T-helper 2 cell treated with Interferon-gamma antibody and Interleukin-4, amounts not matched to agents 5 μg/mL and 100 μg/mL, for 36 hours (primary cell): ENCODE data around the gene ITGAL.
"Not testable (repeated sequence)": the region's sequence is repeated elsewhere in the genome, so short reads cannot be mapped to it uniquely, and the experiment has no call there.

Source experiments
- DNase-seq: peaks from one replicate; pipeline ENCODE4 v3.0.0; 2021; ENCODE audit warnings: low spot score
- H3K27ac Mint-ChIP-seq: one replicate; pipeline ENCODE4 v1.8.0; 2021; ENCODE audit warnings: mild to moderate bottlenecking, mixed read lengths
- H3K27me3 Mint-ChIP-seq: one replicate; pipeline ENCODE4 v1.8.0; 2021; ENCODE audit warnings: low read depth, mixed read lengths
- H3K36me3 Mint-ChIP-seq: one replicate; pipeline ENCODE4 v1.8.0; 2021; ENCODE audit warnings: low read depth, mixed read lengths
- H3K4me1 Mint-ChIP-seq: one replicate; pipeline ENCODE4 v1.8.0; 2021; ENCODE audit warnings: low read depth, mixed read lengths
- H3K4me3 Mint-ChIP-seq: one replicate; pipeline ENCODE4 v1.8.0; 2022; ENCODE audit warnings: mild to moderate bottlenecking, moderate library complexity, mixed read lengths
- H3K9me3 Mint-ChIP-seq: one replicate; pipeline ENCODE4 v1.8.0; 2021; ENCODE audit warnings: mixed read lengths

ITGAL gene

GRCh38 chr16:30532285-30533145, 60.0 kb downstream of the ITGAL start:
- Mint-ChIP-seq H3K27me3 (no peaks in the 10 kb centered on the region), H3K36me3 (peaks cover 15% of the 10 kb centered on the region), H3K4me3 (peak overlapping the region; percentile 79), H3K4me1 (peaks cover 40% of the 10 kb centered on the region), H3K27ac (no peak overlapping the region), H3K9me3 (no peaks in the 10 kb centered on the region)
- DNase-seq = no peak

DNA sequence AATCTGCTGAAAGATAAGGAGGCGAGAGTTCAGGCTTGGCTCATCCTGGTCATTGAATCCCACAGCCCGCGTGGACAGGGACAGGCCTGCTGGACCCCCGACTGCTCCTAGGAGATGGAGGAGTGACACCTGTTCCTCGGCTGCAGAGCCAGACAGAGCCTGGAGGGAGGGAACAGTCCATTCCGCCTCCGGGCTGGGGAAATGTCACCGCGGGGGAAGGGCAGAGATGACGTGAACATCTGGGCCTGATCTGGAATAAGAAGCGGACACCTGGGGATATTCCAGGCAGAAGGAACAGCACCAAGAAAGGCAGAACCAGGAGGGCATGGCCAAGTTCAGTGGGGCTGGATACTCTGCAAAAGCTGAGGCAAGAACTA, 60.6 kb downstream of the ITGAL start:
- no peaks in the 10 kb centered on the region for H3K9me3 Mint-ChIP-seq
- peaks cover 15% of the 10 kb centered on the region for H3K36me3 Mint-ChIP-seq
- no peak for DNase-seq
- H3K27me3 Mint-ChIP-seq = no peaks in the 10 kb centered on the region
- H3K4me1 Mint-ChIP-seq = peaks cover 35% of the 10 kb centered on the region
- peak overlapping the region; percentile 86 for H3K27ac Mint-ChIP-seq
- H3K4me3 Mint-ChIP-seq = peak overlapping the region; percentile 79

DNA sequence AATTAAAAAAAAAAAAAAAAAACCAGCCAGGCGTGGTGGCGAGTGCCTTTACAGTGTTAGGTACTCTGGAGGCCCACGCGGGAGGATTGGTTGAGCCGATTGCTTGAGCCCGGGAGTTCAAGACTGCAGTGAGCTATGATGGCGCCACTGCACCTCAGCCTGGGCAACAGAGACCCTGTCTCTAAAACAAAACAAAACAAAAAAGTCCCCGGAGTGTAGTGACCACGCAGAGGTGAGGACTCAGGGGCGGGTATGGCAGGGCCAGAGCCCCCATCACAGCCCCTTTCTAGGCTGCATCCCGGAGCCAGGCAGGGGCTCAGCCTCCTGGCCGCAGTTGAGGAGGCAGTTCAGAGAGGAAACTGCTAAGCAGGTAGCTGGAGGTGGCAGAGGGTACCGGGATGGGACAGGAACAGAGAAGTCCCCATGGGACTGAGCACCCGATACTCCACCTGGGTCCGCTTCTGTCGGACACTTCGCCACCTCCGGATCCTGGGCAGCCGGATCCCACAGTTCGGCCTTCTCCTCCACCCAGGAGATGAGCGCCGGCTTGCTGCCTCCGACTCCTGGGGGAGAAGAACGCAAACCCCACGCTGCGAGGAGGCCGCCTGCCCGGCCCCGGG, 61.3 kb downstream of the ITGAL start:
- Mint-ChIP-seq H3K4me3 (peak overlapping the region; percentile 96), H3K36me3 (peaks cover 15% of the 10 kb centered on the region), H3K27me3 (no peaks in the 10 kb centered on the region), H3K4me1 (peaks cover 35% of the 10 kb centered on the region), H3K9me3 (no peaks in the 10 kb centered on the region), H3K27ac (peak overlapping the region; percentile 91)
- DNase-seq = no peak

DNA sequence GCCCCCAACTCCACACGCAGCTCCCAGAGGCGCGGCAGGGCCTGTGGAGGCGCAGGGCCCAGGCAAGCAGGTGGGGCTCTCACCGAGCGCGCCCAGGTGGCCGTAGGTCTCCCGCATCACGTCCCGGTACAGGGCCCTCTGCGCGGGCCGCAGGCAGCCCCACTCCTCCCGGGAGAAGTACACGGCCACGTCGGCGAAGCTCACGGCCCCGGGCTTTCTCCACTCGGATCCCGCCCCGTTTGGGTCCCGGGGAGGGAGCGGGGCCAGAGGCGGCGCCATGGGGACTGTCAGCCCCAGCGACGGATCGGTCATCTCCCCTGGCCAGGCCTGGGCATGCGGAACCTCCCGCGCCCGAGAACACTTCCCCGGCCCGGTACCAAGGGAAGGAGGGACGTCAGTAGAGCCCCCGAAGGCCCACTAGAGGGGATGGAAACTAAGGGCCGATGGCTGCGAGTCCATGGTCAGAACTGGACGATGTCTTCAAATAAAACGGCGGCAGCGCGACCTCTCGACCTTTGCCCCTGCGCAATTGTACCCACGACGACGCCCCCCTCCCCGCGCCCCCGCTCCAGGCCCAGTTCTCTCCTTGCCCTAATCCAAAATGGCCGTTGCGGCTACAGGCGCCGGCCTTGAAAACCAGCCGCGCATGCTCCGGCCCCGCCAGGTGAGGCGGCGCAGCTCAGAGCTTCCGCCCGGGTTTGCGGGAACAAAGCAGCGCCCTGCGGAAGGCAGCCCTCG, 62.0 kb downstream of the ITGAL start, which contains the start of gene ZNF747:
TSS of gene ZNF747 (minus strand) at position 491 of the 738 bp plus-strand sequence. CDS start at position 312, 179 bp downstream.
- Mint-ChIP-seq H3K27me3 (no peaks in the 10 kb centered on the region), H3K4me1 (peaks cover 35% of the 10 kb centered on the region), H3K9me3 (no peaks in the 10 kb centered on the region), H3K27ac (peak within 1 kb of the TSS; percentile 98), H3K36me3 (peaks cover 15% of the 10 kb centered on the region), H3K4me3 (peak within 1 kb of the TSS; percentile 96)
- DNase-seq = peak; percentile 89

DNA sequence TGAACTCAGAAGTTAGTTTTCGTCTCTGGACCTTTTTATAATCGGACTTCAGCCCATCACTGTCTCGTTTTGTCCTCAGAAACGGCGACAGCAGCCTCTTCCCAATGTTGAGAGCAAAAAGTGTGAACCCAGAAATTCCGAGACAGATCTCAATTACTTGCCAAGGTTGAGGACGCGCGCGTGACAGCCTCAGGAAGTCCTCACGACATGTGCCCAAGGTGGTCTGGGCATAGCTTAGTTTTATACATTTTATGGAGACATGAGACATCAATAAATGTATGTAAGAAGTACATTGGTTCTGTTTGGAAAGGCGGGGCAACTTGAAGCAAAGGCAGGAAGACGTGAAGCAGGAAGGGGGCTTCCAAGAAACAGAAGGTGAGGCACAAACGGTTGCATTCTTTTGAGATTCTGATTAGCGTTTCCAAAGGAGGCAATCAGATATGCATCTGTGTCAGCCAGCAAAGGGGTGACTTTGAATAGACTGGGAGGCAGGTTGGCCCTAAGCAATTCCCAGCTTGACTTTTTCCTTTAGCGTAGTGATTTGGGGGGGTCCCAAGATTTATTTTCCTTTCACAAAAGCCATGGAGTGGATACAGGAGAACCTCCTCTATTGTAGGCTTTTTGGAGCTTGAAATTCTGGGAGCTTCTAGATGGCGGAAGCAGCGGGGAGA, 62.7 kb downstream of the ITGAL start:
- peak overlapping the region; percentile 96 for H3K4me3 Mint-ChIP-seq
- H3K27me3 Mint-ChIP-seq = no peaks in the 10 kb centered on the region
- no peaks in the 10 kb centered on the region for H3K9me3 Mint-ChIP-seq
- peaks cover 17% of the 10 kb centered on the region for H3K36me3 Mint-ChIP-seq
- no peak for DNase-seq
- H3K27ac Mint-ChIP-seq = peak overlapping the region; percentile 98
- peaks cover 32% of the 10 kb centered on the region for H3K4me1 Mint-ChIP-seq

- H3K36me3 Mint-ChIP-seq = peaks cover 15% of the 10 kb centered on the region
- H3K4me3 Mint-ChIP-seq = peak overlapping the region; percentile 96
- H3K27ac Mint-ChIP-seq = peak overlapping the region; percentile 98
- H3K9me3 Mint-ChIP-seq = no peaks in the 10 kb centered on the region
- H3K27me3 Mint-ChIP-seq = no peaks in the 10 kb centered on the region
- peaks cover 30% of the 10 kb centered on the region for H3K4me1 Mint-ChIP-seq
- DNase-seq = peak; percentile 70
Observed at GRCh38 chr16:30535777-30536190, 63.2 kb downstream of the ITGAL start.

DNA sequence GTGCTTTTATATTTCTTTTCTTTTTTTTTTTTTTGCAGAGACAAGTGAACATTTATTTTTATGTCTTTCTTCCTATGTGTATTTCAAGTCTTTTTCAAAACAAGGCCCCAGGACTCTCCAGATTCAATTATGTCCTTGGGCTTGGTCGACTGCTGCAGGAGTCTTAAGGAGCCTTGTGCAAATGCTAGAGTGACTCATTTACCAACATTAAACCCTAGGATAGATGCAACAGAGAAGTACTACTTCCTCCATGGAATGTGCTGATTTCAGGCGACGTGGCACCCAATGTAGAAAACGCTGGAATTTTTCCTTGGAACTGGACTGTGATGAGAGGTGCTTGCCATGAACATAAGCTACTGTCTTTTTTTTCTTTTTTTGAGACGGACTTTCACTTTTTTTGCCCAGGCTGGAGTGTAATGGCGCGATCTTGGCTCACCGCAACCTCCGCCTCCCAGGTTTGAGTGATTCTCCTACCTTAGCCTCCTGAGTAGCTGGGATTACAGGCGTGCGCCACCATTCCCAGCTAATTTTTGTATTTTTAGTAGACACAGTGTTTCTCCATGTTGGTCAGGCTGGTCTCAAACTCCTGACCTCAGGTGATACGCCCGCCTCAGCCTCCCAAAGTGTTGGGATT, 64.0 kb downstream of the ITGAL start:
- not testable (repeated sequence) for DNase-seq, H3K9me3 Mint-ChIP-seq, H3K27me3 Mint-ChIP-seq
- Mint-ChIP-seq H3K4me1 (peaks cover 27% of the 10 kb centered on the region), H3K4me3 (peak overlapping the region; percentile 96), H3K36me3 (peaks cover 15% of the 10 kb centered on the region), H3K27ac (peak overlapping the region; percentile 98)

DNA sequence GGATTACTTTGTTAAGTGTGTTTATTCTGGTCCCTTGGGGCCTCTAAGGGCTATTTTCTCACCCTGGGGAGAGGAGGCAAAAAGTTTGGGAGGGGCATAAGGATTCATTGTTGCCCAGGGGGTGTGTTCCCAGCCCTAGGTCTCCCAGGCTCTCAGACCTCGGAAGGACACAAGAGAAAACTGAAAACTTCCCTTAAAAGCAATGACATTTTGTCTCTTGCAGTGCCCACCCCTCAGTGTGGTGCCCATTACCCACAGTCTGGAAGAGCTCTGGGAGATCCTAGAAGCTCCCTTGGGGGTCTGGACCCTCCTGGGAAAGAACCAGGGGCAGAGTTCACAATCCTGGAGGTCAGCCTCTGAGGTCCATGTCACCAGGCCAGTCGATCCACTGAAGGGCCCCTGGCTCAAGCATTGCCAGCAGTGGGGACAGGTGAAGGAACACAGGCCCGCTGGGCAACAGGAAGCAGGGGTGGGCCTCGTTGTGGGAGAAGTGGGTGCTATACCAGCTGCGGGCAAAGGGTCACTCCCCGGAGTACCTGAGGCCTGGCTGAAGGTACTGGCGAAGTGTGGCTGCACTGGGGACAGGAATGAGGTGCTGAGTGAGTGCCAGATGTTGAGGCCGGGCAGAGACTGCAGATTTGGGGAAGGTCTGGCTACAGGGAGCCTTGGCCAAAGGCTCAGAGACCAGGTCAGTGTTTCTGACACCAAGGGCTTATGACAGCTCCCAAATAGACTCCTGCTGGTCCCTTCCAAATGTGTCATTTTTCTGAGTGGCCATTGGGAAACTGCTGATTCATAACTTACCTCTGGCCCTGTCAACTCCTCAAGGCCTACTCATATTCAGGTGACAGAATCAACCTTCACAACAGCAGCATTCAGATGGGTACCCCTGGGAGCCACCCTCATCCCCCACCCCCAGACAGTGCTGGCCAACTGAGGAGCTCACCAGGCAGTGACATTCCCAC, 66.7 kb downstream of the ITGAL start:
- no peak for DNase-seq
- no peak overlapping the region for H3K4me3 Mint-ChIP-seq
- H3K27ac Mint-ChIP-seq = no peak overlapping the region
- H3K4me1 Mint-ChIP-seq = peaks cover 18% of the 10 kb centered on the region
- no peaks in the 10 kb centered on the region for H3K9me3 Mint-ChIP-seq
- peaks cover 10% of the 10 kb centered on the region for H3K36me3 Mint-ChIP-seq
- no peaks in the 10 kb centered on the region for H3K27me3 Mint-ChIP-seq

DNA sequence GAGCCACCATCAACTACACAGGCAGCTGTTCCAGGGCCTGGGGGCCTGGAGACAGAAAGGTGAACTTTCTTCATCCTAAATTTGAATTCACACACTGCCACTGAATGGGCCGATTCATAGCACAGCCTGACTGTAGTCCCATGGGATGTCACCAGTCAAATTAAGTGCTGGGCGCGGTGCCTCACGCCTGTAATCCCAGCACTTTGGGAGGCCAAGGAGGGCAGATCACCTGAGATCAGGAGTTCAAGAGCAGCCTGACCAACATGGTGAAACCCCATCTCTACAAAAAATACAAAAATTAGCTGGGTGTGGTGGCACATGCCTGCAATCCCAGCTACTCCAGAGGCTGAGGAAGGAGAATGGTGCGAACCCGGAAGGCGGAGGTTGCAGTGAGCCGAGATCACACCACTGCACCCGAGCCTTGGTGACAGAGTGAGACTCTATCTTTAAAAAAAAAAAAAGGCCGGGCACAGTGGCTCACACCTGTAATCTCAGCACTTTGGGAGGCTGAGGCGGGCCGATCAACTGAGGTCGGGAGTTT, 67.5 kb downstream of the ITGAL start:
- H3K27ac Mint-ChIP-seq, DNase-seq, H3K4me3 Mint-ChIP-seq, H3K9me3 Mint-ChIP-seq, H3K27me3 Mint-ChIP-seq: not testable (repeated sequence)
- H3K4me1 Mint-ChIP-seq = peaks cover 18% of the 10 kb centered on the region
- peaks cover 10% of the 10 kb centered on the region for H3K36me3 Mint-ChIP-seq

DNA sequence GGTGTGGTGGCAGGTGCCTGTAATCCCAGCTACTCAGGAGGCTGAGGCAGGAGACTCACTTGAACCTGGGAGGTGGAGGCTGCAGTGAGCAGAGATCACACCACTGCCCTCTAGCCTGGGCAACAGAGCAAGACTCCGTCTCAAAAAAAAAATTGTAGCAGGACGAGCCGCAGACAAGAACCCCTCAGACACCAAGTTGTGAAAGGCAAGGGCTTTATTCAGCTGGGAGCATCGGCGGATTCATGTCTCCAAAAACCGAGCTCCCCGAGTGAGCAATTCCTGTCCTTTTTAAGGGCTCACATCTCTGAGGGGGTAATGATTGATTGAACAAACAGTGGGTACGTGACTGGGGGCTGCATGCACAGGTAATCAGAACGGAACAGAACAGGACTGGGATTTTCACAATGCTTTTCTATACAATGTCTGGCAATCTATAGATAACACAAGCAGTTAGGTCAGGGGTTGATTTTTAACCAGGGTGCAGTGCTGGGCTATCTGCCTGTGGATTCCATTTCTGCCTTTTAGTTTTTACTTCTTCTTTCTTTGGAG, 68.4 kb downstream of the ITGAL start:
- H3K4me1 Mint-ChIP-seq = peaks cover 13% of the 10 kb centered on the region
- not testable (repeated sequence) for H3K9me3 Mint-ChIP-seq, H3K4me3 Mint-ChIP-seq, DNase-seq, H3K27me3 Mint-ChIP-seq, H3K27ac Mint-ChIP-seq
- H3K36me3 Mint-ChIP-seq = peaks cover 10% of the 10 kb centered on the region

DNA sequence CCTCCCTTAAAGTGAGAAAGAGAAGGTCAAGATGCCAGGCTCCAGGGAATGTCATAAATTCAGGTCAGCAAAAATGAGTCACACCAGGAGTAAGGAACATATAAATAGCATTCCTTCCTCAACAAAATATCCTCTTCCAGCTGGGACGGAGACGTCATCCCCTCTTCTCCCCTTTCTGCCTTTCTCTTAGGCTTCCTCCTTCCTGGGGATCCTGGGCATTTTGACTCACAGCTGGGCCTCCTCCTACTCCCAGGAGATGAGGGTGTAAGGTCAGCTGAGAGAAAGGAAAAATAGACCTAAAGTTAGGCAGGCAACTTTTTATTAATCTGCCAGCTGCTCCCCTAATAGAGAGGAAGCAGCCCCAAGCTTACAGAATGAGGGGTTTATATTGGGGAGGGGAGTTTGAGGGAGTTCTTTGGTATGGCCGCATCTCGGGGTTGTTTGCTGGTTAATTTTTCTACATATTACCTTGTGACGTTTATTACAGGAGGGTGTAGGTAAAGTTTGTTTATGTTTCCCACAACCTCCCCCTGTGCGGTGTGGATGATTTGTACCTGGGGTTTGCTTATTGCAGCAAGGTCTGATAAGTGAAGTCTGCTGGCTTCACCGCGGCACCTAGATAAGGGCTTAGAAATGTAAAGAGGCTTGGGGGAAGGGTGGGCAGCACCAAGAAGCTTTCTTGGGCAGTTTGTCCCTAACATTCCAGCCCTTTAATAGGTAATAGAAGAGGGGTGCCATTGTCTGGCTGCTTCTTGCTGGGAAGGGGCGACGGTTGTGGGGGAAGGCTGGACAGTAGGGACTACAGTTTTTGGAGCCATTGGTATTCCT, 69.2 kb downstream of the ITGAL start:
- H3K27ac Mint-ChIP-seq = no peak overlapping the region
- DNase-seq = no peak
- no peaks in the 10 kb centered on the region for H3K9me3 Mint-ChIP-seq
- peaks cover 7% of the 10 kb centered on the region for H3K4me1 Mint-ChIP-seq
- no peaks in the 10 kb centered on the region for H3K27me3 Mint-ChIP-seq
- H3K4me3 Mint-ChIP-seq = no peak overlapping the region
- peaks cover 7% of the 10 kb centered on the region for H3K36me3 Mint-ChIP-seq
